Fibroblast of pulmonary artery (primary cell): ENCODE measurements around the gene TBCD.
A peak's percentile ranks its signal among the peaks of the same experiment; 100 is the strongest.
"Not testable (repeated sequence)": the region's sequence is repeated elsewhere in the genome, so short reads cannot be mapped to it uniquely, and the experiment has no call there.

Source experiments
- DNase-seq: peaks from one replicate; pipeline ENCODE4 v3.0.0-alpha.2; 2010; ENCODE audit warnings: low read depth
- H3K4me3 ChIP-seq: replicated peaks from 2 replicates; pipeline ENCODE4 v1.5.1; 2011; ENCODE audit warnings: low read depth, mild to moderate bottlenecking, control low read depth, low read length, moderate library complexity
- TF ChIP-seq, protein P1 (sequence below): IDR thresholded peaks from 2 replicates; pipeline ENCODE4 v1.5.1; 2011; ENCODE audit warnings: mild to moderate bottlenecking, control low read depth, low read length, inconsistent platforms; ENCODE audit errors: missing control alignments

TBCD gene

DNA sequence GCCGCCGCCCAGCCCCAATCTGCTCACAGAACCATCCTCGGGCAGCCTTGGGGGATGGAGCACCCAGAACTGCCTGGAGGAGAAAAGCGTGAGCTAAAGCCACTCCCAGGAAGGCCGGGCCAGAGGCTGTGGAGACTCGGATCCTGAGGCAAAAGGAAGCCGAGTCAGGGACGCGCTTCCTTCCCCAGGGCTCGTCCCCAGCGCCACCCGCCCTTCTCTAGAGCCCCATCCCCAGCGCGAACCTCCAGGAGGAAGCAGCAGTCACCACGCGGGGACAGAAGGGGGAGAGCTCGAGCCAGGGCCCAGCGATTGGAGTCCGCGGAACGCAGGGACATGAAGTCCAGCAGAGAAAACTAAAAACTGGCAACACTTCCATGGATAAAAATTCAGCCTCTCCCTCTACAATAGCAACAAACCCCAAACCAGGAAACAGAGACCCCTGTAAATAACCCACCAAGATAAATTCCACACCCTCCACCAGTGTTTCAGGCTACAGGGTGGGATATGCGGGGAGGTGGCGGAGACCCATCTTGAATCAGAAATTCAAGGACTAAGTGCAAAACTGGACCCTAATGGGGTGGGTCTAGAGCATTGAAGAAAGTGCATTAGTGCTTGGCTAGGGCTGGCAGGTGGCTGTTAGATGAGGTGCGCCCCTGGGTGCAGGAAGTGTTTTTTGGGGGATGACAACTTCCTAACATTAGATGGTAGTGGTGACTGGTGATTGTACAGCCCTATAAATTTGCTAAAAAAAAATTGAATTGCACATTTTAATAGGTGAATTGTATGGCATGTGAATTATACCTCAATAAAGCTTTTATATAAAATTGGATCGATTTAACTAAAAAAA is 211.5 kb downstream of the TBCD start:
- peak overlapping the region; percentile 17 for H3K4me3 ChIP-seq
- TF ChIP-seq, protein P1, sequence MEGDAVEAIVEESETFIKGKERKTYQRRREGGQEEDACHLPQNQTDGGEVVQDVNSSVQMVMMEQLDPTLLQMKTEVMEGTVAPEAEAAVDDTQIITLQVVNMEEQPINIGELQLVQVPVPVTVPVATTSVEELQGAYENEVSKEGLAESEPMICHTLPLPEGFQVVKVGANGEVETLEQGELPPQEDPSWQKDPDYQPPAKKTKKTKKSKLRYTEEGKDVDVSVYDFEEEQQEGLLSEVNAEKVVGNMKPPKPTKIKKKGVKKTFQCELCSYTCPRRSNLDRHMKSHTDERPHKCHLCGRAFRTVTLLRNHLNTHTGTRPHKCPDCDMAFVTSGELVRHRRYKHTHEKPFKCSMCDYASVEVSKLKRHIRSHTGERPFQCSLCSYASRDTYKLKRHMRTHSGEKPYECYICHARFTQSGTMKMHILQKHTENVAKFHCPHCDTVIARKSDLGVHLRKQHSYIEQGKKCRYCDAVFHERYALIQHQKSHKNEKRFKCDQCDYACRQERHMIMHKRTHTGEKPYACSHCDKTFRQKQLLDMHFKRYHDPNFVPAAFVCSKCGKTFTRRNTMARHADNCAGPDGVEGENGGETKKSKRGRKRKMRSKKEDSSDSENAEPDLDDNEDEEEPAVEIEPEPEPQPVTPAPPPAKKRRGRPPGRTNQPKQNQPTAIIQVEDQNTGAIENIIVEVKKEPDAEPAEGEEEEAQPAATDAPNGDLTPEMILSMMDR = peak; percentile 84
- peak; percentile 81 for DNase-seq

- DNase-seq, H3K4me3 ChIP-seq: not testable (repeated sequence)
Observed at GRCh38 chr17:82964451-82964850, 212.6 kb downstream of the TBCD start.

GRCh38 chr17:82964851-82965341 is 213.0 kb downstream of the TBCD start:
- H3K4me3 ChIP-seq = no peak overlapping the region
- no peak for DNase-seq
- TF ChIP-seq, protein P1 = no peak

GRCh38 chr17:82965371-82965770 is 213.5 kb downstream of the TBCD start:
- TF ChIP-seq, protein P1 = no peak
- DNase-seq = no peak
- no peak overlapping the region for H3K4me3 ChIP-seq

- DNase-seq = no peak
- no peak overlapping the region for H3K4me3 ChIP-seq
- TF ChIP-seq, protein P1 = no peak
Observed at GRCh38 chr17:82966415-82966814, 214.6 kb downstream of the TBCD start.

DNA sequence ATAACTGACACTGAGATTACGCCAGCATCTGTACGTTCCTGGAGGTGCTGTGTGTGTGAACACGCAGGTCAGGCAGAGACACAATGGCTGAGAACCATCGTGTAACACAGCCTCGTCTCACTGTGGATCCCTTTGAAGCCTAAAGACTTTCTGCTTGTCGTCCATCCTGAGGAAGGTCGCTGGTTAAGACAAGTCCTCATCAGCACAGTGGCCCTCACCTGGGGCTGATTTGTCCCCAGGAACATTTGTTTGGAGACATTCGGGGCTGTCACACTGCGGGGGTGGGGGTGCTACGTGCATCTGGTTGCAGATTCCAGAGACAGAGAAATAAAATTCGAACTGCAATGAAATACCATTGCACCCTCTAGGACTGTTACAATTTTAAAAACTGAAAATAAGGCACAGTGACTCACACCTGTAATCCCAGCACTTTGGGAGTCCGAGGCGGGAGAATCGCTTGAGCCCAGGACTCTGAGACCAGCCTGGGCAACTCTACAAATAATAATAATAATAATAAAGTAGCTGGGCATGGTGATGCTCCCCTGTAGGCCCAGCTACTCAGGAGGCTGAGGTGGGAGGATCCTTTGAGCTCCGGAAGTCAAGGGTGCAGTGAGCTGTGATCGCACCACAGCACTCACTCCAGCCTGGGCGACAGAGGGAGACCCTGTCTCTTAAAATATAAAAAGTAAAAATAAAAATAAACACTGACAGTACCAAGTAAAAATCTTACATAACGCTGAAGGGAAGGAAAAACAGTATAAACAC is 215.6 kb downstream of the TBCD start:
- TF ChIP-seq, protein P1 = no peak
- DNase-seq = no peak
- H3K4me3 ChIP-seq = no peak overlapping the region

GRCh38 chr17:82968033-82968841 is 216.4 kb downstream of the TBCD start:
- not testable (repeated sequence) for DNase-seq, H3K4me3 ChIP-seq
